H1 (cell line): ENCODE results near the gene HBEGF. TPM values are rescaled to one million over a fixed set of nuclear protein-coding genes. Genes with fewer than 3 reads are reported as not detected.

Experiments used
- polyA plus RNA-seq, 7 experiments: library from polyadenylated mRNA; depleted of rRNA in 3 of 7; stranded (reverse) in 5 of 7; unstranded in 2 of 7; fragments of >200 nt in 5 of 7; fragments of 200-250 nt in 2 of 7; gene quantifications; 1 replicate in 5 of 7; 2 replicates in 1 of 7; 4 replicates in 1 of 7; pipeline versions ENCODE4 v1.2.1 to v1.2.3, GENCODE V29; 2011 to 2013; ENCODE audit warnings: missing spikeins in 2 of 7, mixed read lengths in 2 of 7
- total RNA-seq: library from RNA; stranded (reverse); fragmentation: NEBNext Ultra II Directional; extraction: Animal tissue kit (Norgen Biotek cat#: 25700); gene quantifications from 2 replicates; pipeline ENCODE4 v1.2.1, GENCODE V29; 2021
- TF ChIP-seq, protein P1 (sequence below): fragments of 300-600 bp; sonication (generic); IDR thresholded peaks from 2 replicates; pipeline ENCODE4 v1.7.1; 2012; ENCODE audit warnings: low read length, moderate library complexity, mild to moderate bottlenecking, inconsistent platforms; ENCODE audit not compliant: insufficient replicate concordance
- TF ChIP-seq, protein P2 (sequence below), 3 experiments: IDR thresholded peaks; 1 replicate in 2 of 3; 2 replicates in 1 of 3; pipeline versions ENCODE4 v1.5.1 to v1.6.1; 2011; ENCODE audit warnings: low read length in 3 of 3, mild to moderate bottlenecking in 3 of 3, inconsistent platforms in 2 of 3, low read depth in 1 of 3, moderate library complexity in 1 of 3; ENCODE audit not compliant: insufficient read depth in 1 of 3; ENCODE audit errors: control extremely low read depth in 1 of 3

The HBEGF gene
- total and polyA plus RNA-seq, 2 of the 8 experiments (the other 6 are each of a cell fraction or from before 2014, with no cell fraction given), result 2.4 to 2.5 TPM

DNA sequence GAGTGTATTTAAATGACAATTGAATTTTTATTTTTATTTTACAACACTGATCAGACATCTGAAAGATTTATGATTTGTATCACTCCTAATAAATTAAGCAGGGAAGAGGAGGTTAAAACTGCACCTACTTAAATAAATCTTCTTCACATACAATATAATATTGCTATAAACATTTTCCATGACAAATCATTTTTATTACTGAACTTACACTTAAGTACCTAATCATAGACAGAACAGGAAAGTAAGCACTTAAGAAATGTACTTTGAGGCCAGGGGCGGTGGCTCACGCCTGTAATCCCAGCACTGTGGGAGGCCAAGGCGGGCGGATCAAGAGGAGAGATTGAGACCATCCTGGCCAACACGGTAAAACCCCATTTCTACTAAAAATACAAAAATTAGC lies 47.3 kb downstream of the HBEGF start (continued):
- TF ChIP-seq, protein P1, sequence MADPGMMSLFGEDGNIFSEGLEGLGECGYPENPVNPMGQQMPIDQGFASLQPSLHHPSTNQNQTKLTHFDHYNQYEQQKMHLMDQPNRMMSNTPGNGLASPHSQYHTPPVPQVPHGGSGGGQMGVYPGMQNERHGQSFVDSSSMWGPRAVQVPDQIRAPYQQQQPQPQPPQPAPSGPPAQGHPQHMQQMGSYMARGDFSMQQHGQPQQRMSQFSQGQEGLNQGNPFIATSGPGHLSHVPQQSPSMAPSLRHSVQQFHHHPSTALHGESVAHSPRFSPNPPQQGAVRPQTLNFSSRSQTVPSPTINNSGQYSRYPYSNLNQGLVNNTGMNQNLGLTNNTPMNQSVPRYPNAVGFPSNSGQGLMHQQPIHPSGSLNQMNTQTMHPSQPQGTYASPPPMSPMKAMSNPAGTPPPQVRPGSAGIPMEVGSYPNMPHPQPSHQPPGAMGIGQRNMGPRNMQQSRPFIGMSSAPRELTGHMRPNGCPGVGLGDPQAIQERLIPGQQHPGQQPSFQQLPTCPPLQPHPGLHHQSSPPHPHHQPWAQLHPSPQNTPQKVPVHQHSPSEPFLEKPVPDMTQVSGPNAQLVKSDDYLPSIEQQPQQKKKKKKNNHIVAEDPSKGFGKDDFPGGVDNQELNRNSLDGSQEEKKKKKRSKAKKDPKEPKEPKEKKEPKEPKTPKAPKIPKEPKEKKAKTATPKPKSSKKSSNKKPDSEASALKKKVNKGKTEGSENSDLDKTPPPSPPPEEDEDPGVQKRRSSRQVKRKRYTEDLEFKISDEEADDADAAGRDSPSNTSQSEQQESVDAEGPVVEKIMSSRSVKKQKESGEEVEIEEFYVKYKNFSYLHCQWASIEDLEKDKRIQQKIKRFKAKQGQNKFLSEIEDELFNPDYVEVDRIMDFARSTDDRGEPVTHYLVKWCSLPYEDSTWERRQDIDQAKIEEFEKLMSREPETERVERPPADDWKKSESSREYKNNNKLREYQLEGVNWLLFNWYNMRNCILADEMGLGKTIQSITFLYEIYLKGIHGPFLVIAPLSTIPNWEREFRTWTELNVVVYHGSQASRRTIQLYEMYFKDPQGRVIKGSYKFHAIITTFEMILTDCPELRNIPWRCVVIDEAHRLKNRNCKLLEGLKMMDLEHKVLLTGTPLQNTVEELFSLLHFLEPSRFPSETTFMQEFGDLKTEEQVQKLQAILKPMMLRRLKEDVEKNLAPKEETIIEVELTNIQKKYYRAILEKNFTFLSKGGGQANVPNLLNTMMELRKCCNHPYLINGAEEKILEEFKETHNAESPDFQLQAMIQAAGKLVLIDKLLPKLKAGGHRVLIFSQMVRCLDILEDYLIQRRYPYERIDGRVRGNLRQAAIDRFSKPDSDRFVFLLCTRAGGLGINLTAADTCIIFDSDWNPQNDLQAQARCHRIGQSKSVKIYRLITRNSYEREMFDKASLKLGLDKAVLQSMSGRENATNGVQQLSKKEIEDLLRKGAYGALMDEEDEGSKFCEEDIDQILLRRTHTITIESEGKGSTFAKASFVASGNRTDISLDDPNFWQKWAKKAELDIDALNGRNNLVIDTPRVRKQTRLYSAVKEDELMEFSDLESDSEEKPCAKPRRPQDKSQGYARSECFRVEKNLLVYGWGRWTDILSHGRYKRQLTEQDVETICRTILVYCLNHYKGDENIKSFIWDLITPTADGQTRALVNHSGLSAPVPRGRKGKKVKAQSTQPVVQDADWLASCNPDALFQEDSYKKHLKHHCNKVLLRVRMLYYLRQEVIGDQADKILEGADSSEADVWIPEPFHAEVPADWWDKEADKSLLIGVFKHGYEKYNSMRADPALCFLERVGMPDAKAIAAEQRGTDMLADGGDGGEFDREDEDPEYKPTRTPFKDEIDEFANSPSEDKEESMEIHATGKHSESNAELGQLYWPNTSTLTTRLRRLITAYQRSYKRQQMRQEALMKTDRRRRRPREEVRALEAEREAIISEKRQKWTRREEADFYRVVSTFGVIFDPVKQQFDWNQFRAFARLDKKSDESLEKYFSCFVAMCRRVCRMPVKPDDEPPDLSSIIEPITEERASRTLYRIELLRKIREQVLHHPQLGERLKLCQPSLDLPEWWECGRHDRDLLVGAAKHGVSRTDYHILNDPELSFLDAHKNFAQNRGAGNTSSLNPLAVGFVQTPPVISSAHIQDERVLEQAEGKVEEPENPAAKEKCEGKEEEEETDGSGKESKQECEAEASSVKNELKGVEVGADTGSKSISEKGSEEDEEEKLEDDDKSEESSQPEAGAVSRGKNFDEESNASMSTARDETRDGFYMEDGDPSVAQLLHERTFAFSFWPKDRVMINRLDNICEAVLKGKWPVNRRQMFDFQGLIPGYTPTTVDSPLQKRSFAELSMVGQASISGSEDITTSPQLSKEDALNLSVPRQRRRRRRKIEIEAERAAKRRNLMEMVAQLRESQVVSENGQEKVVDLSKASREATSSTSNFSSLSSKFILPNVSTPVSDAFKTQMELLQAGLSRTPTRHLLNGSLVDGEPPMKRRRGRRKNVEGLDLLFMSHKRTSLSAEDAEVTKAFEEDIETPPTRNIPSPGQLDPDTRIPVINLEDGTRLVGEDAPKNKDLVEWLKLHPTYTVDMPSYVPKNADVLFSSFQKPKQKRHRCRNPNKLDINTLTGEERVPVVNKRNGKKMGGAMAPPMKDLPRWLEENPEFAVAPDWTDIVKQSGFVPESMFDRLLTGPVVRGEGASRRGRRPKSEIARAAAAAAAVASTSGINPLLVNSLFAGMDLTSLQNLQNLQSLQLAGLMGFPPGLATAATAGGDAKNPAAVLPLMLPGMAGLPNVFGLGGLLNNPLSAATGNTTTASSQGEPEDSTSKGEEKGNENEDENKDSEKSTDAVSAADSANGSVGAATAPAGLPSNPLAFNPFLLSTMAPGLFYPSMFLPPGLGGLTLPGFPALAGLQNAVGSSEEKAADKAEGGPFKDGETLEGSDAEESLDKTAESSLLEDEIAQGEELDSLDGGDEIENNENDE, result no peak
- TF ChIP-seq, protein P2, sequence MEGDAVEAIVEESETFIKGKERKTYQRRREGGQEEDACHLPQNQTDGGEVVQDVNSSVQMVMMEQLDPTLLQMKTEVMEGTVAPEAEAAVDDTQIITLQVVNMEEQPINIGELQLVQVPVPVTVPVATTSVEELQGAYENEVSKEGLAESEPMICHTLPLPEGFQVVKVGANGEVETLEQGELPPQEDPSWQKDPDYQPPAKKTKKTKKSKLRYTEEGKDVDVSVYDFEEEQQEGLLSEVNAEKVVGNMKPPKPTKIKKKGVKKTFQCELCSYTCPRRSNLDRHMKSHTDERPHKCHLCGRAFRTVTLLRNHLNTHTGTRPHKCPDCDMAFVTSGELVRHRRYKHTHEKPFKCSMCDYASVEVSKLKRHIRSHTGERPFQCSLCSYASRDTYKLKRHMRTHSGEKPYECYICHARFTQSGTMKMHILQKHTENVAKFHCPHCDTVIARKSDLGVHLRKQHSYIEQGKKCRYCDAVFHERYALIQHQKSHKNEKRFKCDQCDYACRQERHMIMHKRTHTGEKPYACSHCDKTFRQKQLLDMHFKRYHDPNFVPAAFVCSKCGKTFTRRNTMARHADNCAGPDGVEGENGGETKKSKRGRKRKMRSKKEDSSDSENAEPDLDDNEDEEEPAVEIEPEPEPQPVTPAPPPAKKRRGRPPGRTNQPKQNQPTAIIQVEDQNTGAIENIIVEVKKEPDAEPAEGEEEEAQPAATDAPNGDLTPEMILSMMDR (IDR thresholded peaks at IDR 0.05; ENCODE audit: control extremely low read depth in 1 of 3, insufficient read depth in 1 of 3, low read depth in 1 of 3, low read length in 3 of 3), result no peak
